WTC11 (cell line): ENCODE data around the gene DCAF16. TPM values are rescaled to one million over a fixed set of nuclear protein-coding genes. Genes with fewer than 3 reads are reported as not detected.

Experiments used
- AR ChIP-seq: fragments of 250-450 bp; sonication (Bioruptor Pico); IDR thresholded peaks from 2 replicates; pipeline ENCODE4 v1.9.0; 2021; ENCODE audit warnings: mild to moderate bottlenecking
- CDX4 ChIP-seq: fragments of 250-450 bp; sonication (Bioruptor Pico); IDR thresholded peaks from 2 replicates; pipeline ENCODE4 v1.9.0; 2021; ENCODE audit warnings: moderate library complexity, mild to moderate bottlenecking, inconsistent platforms, borderline replicate concordance
- E2F1 ChIP-seq: sonication (generic); formaldehyde crosslinking; IDR thresholded peaks from 2 replicates; pipeline ENCODE4 v1.8.0; 2022; ENCODE audit warnings: mild to moderate bottlenecking, missing genetic modification reagents
- E2F5 ChIP-seq: sonication (generic); formaldehyde crosslinking; IDR thresholded peaks from 2 replicates; pipeline ENCODE4 v1.8.1; 2022; ENCODE audit warnings: mild to moderate bottlenecking, moderate library complexity, missing genetic modification reagents
- ELF4 ChIP-seq: sonication (generic); formaldehyde crosslinking; IDR thresholded peaks from 2 replicates; pipeline ENCODE4 v1.8.1; 2022; ENCODE audit warnings: low read depth, mild to moderate bottlenecking, moderate library complexity, missing genetic modification reagents
- FOXJ3 ChIP-seq: sonication (generic); formaldehyde crosslinking; IDR thresholded peaks from 2 replicates; pipeline ENCODE4 v1.9.0; 2021; ENCODE audit warnings: missing genetic modification reagents, mild to moderate bottlenecking, borderline replicate concordance
- GABPB1 ChIP-seq: sonication (generic); formaldehyde crosslinking; IDR thresholded peaks from 2 replicates; pipeline ENCODE4 v1.8.1; 2023; ENCODE audit warnings: mild to moderate bottlenecking, missing genetic modification reagents
- KAT7 ChIP-seq: sonication (generic); formaldehyde crosslinking; IDR thresholded peaks from 2 replicates; pipeline ENCODE4 v1.8.1; 2023; ENCODE audit warnings: missing genetic modification reagents, mild to moderate bottlenecking, borderline replicate concordance
- NFE2L1 ChIP-seq: sonication (generic); formaldehyde crosslinking; IDR thresholded peaks from 2 replicates; pipeline ENCODE4 v1.8.1; 2023; ENCODE audit warnings: missing genetic modification reagents
- NR3C1 ChIP-seq: sonication (generic); formaldehyde crosslinking; conservative IDR thresholded peaks from 2 replicates; pipeline ENCODE4 v1.8.1; 2023; ENCODE audit warnings: low read depth, mild to moderate bottlenecking, missing genetic modification reagents
- PRRX2 ChIP-seq: fragments of 250-450 bp; sonication (Bioruptor Pico); IDR thresholded peaks from 2 replicates; pipeline ENCODE4 v1.8.0; 2021; ENCODE audit warnings: mild to moderate bottlenecking
- RELA ChIP-seq: sonication (generic); formaldehyde crosslinking; IDR thresholded peaks from 2 replicates; pipeline ENCODE4 v1.8.1; 2022; ENCODE audit warnings: missing genetic modification reagents, mild to moderate bottlenecking, borderline replicate concordance
- STAT6 ChIP-seq: sonication (generic); formaldehyde crosslinking; conservative IDR thresholded peaks from 2 replicates; pipeline ENCODE4 v1.8.1; 2023; ENCODE audit warnings: mild to moderate bottlenecking, low read depth, missing genetic modification reagents, moderate library complexity
- TEAD1 ChIP-seq: sonication (generic); formaldehyde crosslinking; IDR thresholded peaks from 2 replicates; pipeline ENCODE4 v1.8.0; 2022; ENCODE audit warnings: mild to moderate bottlenecking, missing genetic modification reagents
- ZNF232 ChIP-seq: sonication (generic); formaldehyde crosslinking; IDR thresholded peaks from 2 replicates; pipeline ENCODE4 v1.8.0; 2022; ENCODE audit warnings: mild to moderate bottlenecking, missing genetic modification reagents
- ZNF263 ChIP-seq: sonication (generic); formaldehyde crosslinking; IDR thresholded peaks from 2 replicates; pipeline ENCODE4 v1.8.1; 2022; ENCODE audit warnings: low read depth, mild to moderate bottlenecking, moderate library complexity, missing genetic modification reagents
- ZNF281 ChIP-seq: sonication (generic); formaldehyde crosslinking; IDR thresholded peaks from 2 replicates; pipeline ENCODE4 v1.8.0; 2023; ENCODE audit warnings: mild to moderate bottlenecking, missing genetic modification reagents
- total RNA-seq: library from RNA; stranded (reverse); gene quantifications from 3 replicates; pipeline ENCODE4 v1.2.3, GENCODE V29; 2021
- TF ChIP-seq, protein P1 (sequence below): sonication (generic); formaldehyde crosslinking; IDR thresholded peaks from 2 replicates; pipeline ENCODE4 v1.8.0; 2022; ENCODE audit warnings: mild to moderate bottlenecking, missing genetic modification reagents
- TF ChIP-seq, protein P2 (sequence below): sonication (generic); formaldehyde crosslinking; IDR thresholded peaks from 2 replicates; pipeline ENCODE4 v1.8.1; 2023; ENCODE audit warnings: mild to moderate bottlenecking, missing genetic modification reagents, borderline replicate concordance

DCAF16 gene
- total RNA-seq, 1 experiment from 2014 or later, result 53.6 TPM

- peak; percentile 62; the same call in 1 of the 2 replicates for TF ChIP-seq ZNF232
- TF ChIP-seq ELF4 (CRISPR knock-in tag), result no peak
- TF ChIP-seq NR3C1 (CRISPR knock-in tag), result no peak
- TF ChIP-seq, protein P1, sequence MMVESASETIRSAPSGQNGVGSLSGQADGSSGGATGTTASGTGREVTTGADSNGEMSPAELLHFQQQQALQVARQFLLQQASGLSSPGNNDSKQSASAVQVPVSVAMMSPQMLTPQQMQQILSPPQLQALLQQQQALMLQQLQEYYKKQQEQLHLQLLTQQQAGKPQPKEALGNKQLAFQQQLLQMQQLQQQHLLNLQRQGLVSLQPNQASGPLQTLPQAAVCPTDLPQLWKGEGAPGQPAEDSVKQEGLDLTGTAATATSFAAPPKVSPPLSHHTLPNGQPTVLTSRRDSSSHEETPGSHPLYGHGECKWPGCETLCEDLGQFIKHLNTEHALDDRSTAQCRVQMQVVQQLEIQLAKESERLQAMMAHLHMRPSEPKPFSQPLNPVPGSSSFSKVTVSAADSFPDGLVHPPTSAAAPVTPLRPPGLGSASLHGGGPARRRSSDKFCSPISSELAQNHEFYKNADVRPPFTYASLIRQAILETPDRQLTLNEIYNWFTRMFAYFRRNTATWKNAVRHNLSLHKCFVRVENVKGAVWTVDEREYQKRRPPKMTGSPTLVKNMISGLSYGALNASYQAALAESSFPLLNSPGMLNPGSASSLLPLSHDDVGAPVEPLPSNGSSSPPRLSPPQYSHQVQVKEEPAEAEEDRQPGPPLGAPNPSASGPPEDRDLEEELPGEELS (CRISPR knock-in tag), result no peak; the same call in 1 of the 2 replicates
- TF ChIP-seq KAT7 (CRISPR knock-in tag), result no peak; the same call in 1 of the 2 replicates
- peak; percentile 57; the same call in 1 of the 2 replicates for TF ChIP-seq ZNF281 (CRISPR knock-in tag)
- peak; percentile 79; the same call in 1 of the 2 replicates for TF ChIP-seq GABPB1 (CRISPR knock-in tag)
- TF ChIP-seq STAT6 (CRISPR knock-in tag), result no peak
- TF ChIP-seq ZNF263 (CRISPR knock-in tag), result no peak
- TF ChIP-seq CDX4, result no peak
- peak; percentile 78; the same call in 1 of the 2 replicates for TF ChIP-seq NFE2L1 (CRISPR knock-in tag)
- TF ChIP-seq RELA, result no peak
- TF ChIP-seq PRRX2, result no peak
- TF ChIP-seq AR (CRISPR knock-in tag), result no peak
- TF ChIP-seq, protein P2, sequence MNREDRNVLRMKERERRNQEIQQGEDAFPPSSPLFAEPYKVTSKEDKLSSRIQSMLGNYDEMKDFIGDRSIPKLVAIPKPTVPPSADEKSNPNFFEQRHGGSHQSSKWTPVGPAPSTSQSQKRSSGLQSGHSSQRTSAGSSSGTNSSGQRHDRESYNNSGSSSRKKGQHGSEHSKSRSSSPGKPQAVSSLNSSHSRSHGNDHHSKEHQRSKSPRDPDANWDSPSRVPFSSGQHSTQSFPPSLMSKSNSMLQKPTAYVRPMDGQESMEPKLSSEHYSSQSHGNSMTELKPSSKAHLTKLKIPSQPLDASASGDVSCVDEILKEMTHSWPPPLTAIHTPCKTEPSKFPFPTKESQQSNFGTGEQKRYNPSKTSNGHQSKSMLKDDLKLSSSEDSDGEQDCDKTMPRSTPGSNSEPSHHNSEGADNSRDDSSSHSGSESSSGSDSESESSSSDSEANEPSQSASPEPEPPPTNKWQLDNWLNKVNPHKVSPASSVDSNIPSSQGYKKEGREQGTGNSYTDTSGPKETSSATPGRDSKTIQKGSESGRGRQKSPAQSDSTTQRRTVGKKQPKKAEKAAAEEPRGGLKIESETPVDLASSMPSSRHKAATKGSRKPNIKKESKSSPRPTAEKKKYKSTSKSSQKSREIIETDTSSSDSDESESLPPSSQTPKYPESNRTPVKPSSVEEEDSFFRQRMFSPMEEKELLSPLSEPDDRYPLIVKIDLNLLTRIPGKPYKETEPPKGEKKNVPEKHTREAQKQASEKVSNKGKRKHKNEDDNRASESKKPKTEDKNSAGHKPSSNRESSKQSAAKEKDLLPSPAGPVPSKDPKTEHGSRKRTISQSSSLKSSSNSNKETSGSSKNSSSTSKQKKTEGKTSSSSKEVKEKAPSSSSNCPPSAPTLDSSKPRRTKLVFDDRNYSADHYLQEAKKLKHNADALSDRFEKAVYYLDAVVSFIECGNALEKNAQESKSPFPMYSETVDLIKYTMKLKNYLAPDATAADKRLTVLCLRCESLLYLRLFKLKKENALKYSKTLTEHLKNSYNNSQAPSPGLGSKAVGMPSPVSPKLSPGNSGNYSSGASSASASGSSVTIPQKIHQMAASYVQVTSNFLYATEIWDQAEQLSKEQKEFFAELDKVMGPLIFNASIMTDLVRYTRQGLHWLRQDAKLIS (CRISPR knock-in tag), result 0 out of 2 replicates have a peak, but pooled peaks have one; percentile 70
- TF ChIP-seq TEAD1 (CRISPR knock-in tag), result no peak; the same call in 1 of the 2 replicates
- TF ChIP-seq E2F1 (CRISPR knock-in tag), result peak; percentile 90; the same call in 1 of the 2 replicates
- TF ChIP-seq E2F5 (CRISPR knock-in tag), result peak; percentile 99
- 0 out of 2 replicates have a peak, but pooled peaks have one; percentile 70 for TF ChIP-seq FOXJ3 (CRISPR knock-in tag)
These were observed at the start of gene DCAF16, which contains the start of gene NCAPG (continued) for GRCh38 chr4:17810260-17811077.
